M059J (cell line): ENCODE data around the gene TUFT1. TPM values are rescaled to one million over a fixed set of nuclear protein-coding genes. Genes with fewer than 3 reads are reported as not detected.
A peak's percentile ranks its signal among the peaks of the same experiment; 100 is the strongest.
"Not testable (repeated sequence)": the region's sequence is repeated elsewhere in the genome, so short reads cannot be mapped to it uniquely, and the experiment has no call there.

ENCODE experiments used
- DNase-seq: peaks from one replicate; pipeline ENCODE4 v3.0.0-alpha.2; 2012; ENCODE audit warnings: low read depth
- total RNA-seq: library from RNA; depleted of rRNA; stranded (reverse); fragments of >200 nt; shearing (Covaris generic); gene quantifications from 2 replicates; pipeline ENCODE4 v1.2.3, GENCODE V29; 2014

Gene TUFT1
- total RNA-seq, 1 experiment from 2014 or later: 21.1 TPM

- DNase-seq: no peak
These were observed 27.1 kb upstream of the TUFT1 start for GRCh38 chr1:151512801-151513625.

- no peak for DNase-seq
These were observed 26.4 kb upstream of the TUFT1 start for GRCh38 chr1:151513626-151514121.

- DNase-seq: no peak
These were observed 25.7 kb upstream of the TUFT1 start for GRCh38 chr1:151514366-151514765.

- DNase-seq: no peak
These were observed 24.8 kb upstream of the TUFT1 start for GRCh38 chr1:151515265-151515664.

GRCh38 chr1:151516031-151516511 is 24.0 kb upstream of the TUFT1 start:
- DNase-seq: peak; percentile 30

GRCh38 chr1:151518431-151518830 is 21.7 kb upstream of the TUFT1 start:
- DNase-seq: no peak

GRCh38 chr1:151518936-151519335 is 21.2 kb upstream of the TUFT1 start:
- DNase-seq: no peak

GRCh38 chr1:151519667-151520066 is 20.4 kb upstream of the TUFT1 start:
- no peak for DNase-seq

- DNase-seq: no peak
These were observed 19.8 kb upstream of the TUFT1 start for GRCh38 chr1:151520359-151520758.

GRCh38 chr1:151522427-151522826 is 17.7 kb upstream of the TUFT1 start:
- not testable (repeated sequence) for DNase-seq

- no peak for DNase-seq
These were observed 16.8 kb upstream of the TUFT1 start for GRCh38 chr1:151523326-151523725.

- DNase-seq: no peak
These were observed 15.4 kb upstream of the TUFT1 start for GRCh38 chr1:151524736-151525135.

GRCh38 chr1:151526735-151527525 is 13.2 kb upstream of the TUFT1 start:
- no peak for DNase-seq

GRCh38 chr1:151529211-151529702 is 10.9 kb upstream of the TUFT1 start:
- no peak for DNase-seq

- no peak for DNase-seq
These were observed 10.3 kb upstream of the TUFT1 start for GRCh38 chr1:151529781-151530180.

- DNase-seq: no peak
These were observed 9.6 kb upstream of the TUFT1 start for GRCh38 chr1:151530461-151530860.

- no peak for DNase-seq
These were observed 6.2 kb upstream of the TUFT1 start for GRCh38 chr1:151533870-151534269.

- peak; percentile 71 for DNase-seq
These were observed 5.3 kb upstream of the TUFT1 start for GRCh38 chr1:151534662-151535278.

GRCh38 chr1:151535326-151536271 is 4.5 kb upstream of the TUFT1 start:
- no peak for DNase-seq

GRCh38 chr1:151536499-151536898 is 3.6 kb upstream of the TUFT1 start:
- DNase-seq: peak; percentile 37

GRCh38 chr1:151537112-151537511 is 3.0 kb upstream of the TUFT1 start:
- peak; percentile 96 for DNase-seq
